GM18517 (cell line): ENCODE data around the gene CNTNAP5.

Experiments
- ATAC-seq: cut with Tn5 transposase; IDR thresholded peaks from one replicate; pipeline ENCODE4 v1.9.1; 2021; ENCODE audit warnings: mild to moderate bottlenecking, moderate library complexity; ENCODE audit not compliant: unreplicated experiment

Gene CNTNAP5

GRCh38 chr2:124586835-124587234 lies 561.7 kb downstream of the CNTNAP5 start:
- ATAC-seq: no peak

- no peak for ATAC-seq
Measured at GRCh38 chr2:124589971-124590370, 564.9 kb downstream of the CNTNAP5 start.

- no peak for ATAC-seq
Measured at GRCh38 chr2:124602759-124603158, 577.7 kb downstream of the CNTNAP5 start.

- ATAC-seq: no peak
Measured at GRCh38 chr2:124604940-124605339, 579.9 kb downstream of the CNTNAP5 start.

DNA sequence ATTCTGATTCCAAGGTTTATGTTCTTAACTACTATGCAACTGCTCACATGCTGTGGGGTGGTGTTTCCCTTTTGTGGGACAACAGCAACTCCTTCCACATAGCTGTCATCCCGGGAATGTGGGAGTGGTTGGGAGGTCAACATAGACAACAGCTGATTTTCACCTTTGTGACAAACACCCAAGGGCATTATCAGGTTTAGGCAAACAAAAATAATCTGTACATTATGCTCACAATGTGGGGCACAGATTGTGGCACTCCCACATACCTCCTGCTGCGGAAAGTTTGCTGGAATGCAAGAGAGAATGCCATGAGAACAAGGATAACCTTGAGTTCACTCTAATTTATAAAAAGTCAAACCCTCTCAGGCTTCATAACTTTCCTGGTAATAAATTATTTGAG lies 582.6 kb downstream of the CNTNAP5 start:
- no peak for ATAC-seq

DNA sequence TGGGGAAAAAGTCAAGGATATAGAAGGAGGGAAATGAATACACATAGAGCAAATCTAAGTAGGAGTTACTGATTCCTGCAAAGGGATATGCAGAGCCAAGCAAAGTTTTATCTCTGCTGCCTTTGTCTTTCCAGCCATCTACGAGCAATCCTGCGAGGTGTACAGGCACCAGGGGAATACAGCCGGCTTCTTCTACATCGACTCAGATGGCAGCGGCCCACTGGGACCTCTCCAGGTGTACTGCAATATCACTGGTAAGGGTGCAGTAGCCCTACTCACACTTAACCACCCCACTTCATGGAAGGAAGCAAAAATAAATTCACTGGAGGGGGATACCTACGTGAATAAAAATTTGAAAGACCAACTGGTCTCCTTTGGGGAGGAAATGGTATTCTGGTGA lies 584.6 kb downstream of the CNTNAP5 start:
- no peak for ATAC-seq

- no peak for ATAC-seq
Measured at GRCh38 chr2:124610141-124610540, 585.1 kb downstream of the CNTNAP5 start.

DNA sequence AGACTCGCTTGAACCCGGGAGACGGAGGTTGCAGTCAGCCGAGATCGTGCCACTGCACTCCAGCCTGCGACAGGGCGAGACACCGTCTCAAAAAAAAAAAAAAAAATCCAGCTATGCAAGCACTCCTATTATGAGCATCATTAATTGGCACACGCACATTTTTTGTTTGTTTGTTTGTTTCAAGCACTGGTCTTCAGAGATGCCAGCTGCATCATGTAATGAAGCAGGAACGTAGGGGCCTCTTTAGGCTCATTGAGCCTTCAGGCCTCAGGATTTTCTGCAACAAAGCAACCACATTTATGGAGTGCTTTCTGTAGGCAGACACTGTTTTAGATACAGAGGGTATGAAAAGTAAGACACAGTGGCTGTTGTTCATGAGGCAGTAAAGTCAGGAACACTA lies 585.8 kb downstream of the CNTNAP5 start:
- no peak for ATAC-seq

- no peak for ATAC-seq
Measured at GRCh38 chr2:124623560-124623959, 598.5 kb downstream of the CNTNAP5 start.

- no peak for ATAC-seq
Measured at GRCh38 chr2:124625561-124625960, 600.5 kb downstream of the CNTNAP5 start.

DNA sequence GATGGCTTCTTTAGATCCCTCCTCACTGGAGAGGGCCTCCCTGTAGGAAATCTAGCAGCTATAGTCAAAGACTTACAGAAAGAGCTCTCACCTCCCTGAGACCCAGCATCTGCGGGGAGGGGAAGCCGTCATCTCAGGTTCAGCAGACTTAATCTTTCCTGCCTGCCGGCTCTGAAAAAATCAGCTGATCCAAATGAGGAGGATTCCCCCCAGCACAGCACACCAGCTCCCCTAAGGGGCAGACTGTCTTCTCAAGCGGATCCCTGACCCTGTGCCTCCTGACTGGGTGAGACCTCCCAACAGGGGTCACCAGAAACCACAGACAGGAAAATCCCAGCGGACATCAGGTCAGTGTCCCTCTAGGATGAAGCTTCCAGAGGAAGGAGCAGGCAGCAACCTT lies 601.9 kb downstream of the CNTNAP5 start:
- ATAC-seq: no peak

- no peak for ATAC-seq
Measured at GRCh38 chr2:124633812-124634211, 608.7 kb downstream of the CNTNAP5 start.

DNA sequence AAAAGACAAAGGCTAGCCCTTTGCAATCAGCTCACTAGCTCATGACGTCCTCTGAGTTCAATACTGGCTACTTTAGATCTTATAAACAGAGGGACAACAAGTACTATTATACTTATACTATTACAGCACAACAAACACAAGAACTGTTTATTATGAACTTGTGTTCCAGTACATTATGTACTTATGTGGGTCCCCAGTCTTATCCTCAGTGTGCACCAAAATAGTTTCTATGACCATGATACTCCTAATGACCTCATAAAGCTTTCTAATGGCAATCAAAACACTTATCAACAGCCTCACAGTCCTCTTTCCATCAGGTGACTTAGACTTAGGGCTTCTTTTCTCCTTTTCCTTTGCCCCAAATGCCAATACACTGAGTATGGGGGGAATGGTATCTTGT lies 614.4 kb downstream of the CNTNAP5 start:
- no peak for ATAC-seq

GRCh38 chr2:124640221-124640750 lies 615.2 kb downstream of the CNTNAP5 start:
- no peak for ATAC-seq

DNA sequence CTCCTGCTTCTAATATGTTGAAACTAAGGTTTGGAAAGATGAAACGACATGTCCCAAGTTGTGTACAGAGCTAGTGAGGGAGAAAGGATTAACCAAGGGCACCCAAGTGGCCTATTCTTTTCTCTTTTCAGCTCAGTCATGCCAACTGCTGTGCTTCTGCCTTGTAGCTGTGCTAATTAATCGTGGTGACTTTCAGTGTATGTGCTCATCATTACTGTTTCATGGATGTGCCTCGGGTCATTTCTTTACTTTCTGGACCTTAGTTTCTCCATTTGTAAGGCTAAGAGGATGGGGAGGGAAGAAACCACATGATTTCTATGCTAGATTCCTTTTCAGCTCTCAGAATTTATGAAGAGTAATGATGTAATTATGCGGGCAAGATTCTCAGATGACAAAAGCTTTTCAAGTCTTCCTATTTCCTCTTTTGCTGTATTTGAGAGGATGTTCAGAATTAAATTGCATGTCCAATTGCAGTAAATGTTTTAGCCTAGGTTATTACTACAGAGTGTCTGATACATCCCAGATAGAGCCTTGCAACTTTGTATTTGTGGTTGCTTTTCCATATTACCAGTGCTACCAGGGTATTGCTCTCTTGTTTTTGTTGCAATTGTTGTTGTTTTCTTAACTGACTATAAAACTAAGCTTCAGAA lies 621.2 kb downstream of the CNTNAP5 start:
- ATAC-seq: no peak

GRCh38 chr2:124647245-124647644 lies 622.2 kb downstream of the CNTNAP5 start:
- ATAC-seq: no peak

GRCh38 chr2:124647663-124648062 lies 622.6 kb downstream of the CNTNAP5 start:
- ATAC-seq: no peak

- no peak for ATAC-seq
Measured at GRCh38 chr2:124649001-124649400, 623.9 kb downstream of the CNTNAP5 start.

DNA sequence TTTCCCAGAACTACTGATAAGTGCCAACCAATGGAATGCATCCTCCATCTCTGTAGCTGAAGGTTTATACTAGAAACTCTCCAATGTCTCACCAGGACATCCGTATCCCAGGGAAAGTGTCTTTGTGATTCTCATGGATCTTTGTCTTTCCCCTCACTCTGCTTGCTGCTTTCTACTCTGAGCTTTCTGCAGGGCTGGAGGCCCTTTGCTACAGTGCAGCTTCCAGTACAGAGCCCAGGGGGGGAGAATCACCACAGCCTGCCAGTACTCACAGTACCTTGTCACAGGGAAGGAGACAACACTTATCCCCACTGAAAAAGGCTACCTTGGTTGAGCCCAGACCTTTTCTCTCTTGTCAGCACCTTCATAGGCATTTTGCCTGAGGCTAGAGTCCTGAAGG lies 627.0 kb downstream of the CNTNAP5 start:
- ATAC-seq: no peak

GRCh38 chr2:124658373-124658772 lies 633.3 kb downstream of the CNTNAP5 start:
- ATAC-seq: no peak

DNA sequence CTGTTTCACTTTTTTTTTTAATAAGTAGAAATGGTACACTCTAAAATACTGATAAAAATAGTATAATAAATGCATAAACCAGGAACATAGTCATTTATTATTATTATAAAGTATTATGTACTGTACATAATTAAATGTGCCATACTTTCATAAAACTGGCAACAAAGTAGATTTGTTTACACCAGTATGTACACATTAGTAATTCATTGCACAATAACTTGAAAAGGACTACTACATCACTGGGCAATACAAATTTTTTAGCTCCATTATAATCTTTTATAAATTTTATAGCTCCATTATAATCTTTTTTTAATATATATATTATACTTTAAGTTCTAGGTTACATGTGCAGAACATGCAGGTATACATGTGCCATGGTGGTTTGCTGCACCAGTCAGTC lies 636.5 kb downstream of the CNTNAP5 start:
- ATAC-seq: no peak

DNA sequence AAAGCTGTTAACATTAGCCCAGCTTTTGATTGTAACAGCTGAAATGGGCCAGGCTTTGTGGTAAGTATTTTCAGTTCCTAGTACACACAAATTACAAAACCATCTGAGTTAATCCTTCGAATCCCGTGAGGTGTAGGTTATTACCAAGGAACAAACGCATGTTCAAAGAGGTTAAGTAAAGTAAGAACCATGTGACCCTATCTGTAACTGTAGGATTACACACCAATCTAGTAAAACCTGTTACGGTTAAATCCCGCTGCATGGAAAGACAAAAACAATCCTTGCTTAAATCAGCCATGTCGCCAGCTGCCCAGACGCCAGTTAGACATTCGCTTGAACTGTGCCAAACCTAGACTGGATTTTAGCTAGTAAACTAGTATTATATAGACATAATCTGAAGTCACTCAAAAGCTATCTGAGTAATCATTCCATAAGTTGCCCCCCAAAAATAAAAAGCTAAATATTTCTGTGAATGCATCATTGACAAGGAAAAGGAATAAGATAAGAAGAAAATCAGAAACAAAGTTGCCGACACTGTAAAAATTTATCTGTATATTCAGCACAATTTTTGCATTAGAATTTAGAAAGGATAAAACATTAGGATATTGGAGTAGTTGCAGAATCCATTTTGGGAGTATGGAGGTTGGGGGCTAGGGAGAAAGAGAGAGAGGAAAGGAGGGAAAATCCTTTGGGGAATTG lies 638.0 kb downstream of the CNTNAP5 start:
- no peak for ATAC-seq

GRCh38 chr2:124663645-124663997 lies 638.5 kb downstream of the CNTNAP5 start:
- ATAC-seq: no peak
